Measurements from ENCODE around the gene ADNP.

DNA sequence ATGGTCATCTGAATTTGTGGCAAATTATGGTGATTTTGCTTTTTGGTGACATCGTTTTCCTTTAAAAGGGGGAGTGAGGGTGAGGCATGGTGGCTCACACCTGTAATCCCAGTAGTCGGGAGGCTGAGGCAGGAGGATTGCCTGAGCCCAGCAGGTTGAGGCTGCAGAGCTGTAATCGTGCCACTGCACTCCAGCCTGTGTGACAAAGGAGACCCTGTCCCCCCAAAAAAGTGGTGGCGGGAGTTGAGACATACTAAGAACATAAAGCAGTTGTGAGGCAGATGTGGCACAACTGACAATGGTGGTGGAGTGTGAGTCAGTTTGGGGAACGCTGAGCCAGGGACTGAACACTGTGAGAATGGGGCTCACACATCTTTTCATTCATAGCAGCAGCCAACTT is 45.5 kb downstream of the ADNP start:
- TF ChIP-seq, protein P1, sequence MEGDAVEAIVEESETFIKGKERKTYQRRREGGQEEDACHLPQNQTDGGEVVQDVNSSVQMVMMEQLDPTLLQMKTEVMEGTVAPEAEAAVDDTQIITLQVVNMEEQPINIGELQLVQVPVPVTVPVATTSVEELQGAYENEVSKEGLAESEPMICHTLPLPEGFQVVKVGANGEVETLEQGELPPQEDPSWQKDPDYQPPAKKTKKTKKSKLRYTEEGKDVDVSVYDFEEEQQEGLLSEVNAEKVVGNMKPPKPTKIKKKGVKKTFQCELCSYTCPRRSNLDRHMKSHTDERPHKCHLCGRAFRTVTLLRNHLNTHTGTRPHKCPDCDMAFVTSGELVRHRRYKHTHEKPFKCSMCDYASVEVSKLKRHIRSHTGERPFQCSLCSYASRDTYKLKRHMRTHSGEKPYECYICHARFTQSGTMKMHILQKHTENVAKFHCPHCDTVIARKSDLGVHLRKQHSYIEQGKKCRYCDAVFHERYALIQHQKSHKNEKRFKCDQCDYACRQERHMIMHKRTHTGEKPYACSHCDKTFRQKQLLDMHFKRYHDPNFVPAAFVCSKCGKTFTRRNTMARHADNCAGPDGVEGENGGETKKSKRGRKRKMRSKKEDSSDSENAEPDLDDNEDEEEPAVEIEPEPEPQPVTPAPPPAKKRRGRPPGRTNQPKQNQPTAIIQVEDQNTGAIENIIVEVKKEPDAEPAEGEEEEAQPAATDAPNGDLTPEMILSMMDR (IDR thresholded peaks at IDR 0.05) = no peak
- TF ChIP-seq YY1 (IDR thresholded peaks at IDR 0.05; ENCODE audit: low read depth) (no peak), JUND (IDR thresholded peaks at IDR 0.05) (no peak), SMC3 (IDR thresholded peaks at IDR 0.05; ENCODE audit: low read depth, low read length) (no peak), MEF2A (IDR thresholded peaks at IDR 0.05; ENCODE audit: borderline replicate concordance, low read depth) (no peak), EP300 (IDR thresholded peaks at IDR 0.05; ENCODE audit: borderline replicate concordance in 1 of 2, low read depth in 1 of 2, low read length in 1 of 2) (no peak), NFIC (IDR thresholded peaks at IDR 0.05; ENCODE audit: borderline replicate concordance) (no peak), TAF1 (IDR thresholded peaks at IDR 0.05; ENCODE audit: borderline replicate concordance, low read depth, low read length) (no peak), EZH2phosphoT487 (IDR thresholded peaks at IDR 0.05; ENCODE audit: borderline replicate concordance, low read depth) (no peak)

All from SK-N-SH (cell line).